Activated CD4-positive, alpha-beta T cell treated with anti-CD3 and anti-CD28 coated beads, Interleukin-10, Interleukin-2, amounts not matched to agents 100 ng/mL and 50 ng/mL, durations not matched to agents 16 hours and 8 hours (primary cell): ENCODE results near the gene FAM53C.
A peak's percentile ranks its signal among the peaks of the same experiment; 100 is the strongest.
"Not testable (repeated sequence)": the region's sequence is repeated elsewhere in the genome, so short reads cannot be mapped to it uniquely, and the experiment has no call there.

Experiments
- DNase-seq: peaks from one replicate; pipeline ENCODE4 v3.0.0-alpha.2; 2020

Gene FAM53C

DNA sequence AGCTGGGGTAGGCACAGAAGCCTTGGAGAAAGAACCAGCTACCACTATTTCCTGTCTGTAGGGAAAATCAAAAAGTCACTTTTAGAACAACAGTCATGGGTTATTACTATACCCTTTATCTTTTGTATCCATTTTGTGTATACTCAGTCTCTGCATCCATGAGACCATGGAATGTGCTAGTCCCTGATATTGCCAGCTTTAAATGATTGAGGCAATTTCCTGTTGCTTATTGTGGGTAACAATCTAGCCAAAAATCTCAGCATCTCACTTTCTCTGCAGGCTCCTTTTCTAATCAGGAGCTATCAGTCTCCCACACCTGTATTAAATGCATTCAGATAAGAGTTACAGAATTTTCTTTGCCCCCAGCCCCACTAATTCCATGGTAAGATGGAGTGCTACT, 13.5 kb downstream of the FAM53C start:
- DNase-seq = no peak

DNA sequence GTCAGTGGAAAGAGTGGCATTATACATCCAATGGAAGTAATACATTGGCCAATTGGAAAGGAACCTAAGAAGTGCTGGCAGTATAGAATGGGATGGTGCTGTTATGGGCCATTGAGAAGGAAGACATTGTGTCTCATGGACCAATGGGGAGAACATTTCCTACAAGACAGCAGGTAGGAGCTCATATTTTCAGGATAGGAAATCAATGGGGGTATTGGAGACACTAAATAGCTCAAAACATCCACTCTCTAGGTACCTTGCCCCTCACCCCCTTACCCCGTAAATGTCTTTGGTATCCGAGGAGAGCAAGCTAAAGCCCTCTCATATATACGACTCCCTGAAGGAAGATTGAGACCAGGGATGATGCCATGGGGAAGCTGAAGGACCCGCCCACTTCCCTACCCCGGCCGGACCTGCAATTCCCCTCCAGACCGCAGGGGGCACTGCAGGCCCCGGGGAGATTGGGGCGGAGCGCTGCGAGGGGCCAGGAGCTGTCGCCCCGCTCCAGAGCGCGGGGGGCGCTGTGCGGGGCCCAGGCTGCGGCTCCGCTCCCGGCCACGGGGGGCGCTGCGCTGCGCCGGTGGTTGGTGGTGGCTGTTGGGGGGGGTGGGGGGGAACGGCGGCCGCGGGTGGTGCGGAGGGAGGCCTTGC, 14.1 kb downstream of the FAM53C start, which contains the start of gene KDM3B:
Gene KDM3B (plus strand): TSS at position 615 of the 651 bp plus-strand sequence. CDS start 111 bp downstream, outside the sequence.
- peak; percentile 95 for DNase-seq

GRCh38 chr5:138352722-138353559, 14.9 kb downstream of the FAM53C start:
- peak; percentile 75 for DNase-seq

GRCh38 chr5:138353560-138354080, 15.6 kb downstream of the FAM53C start:
- DNase-seq = peak; percentile 53

DNA sequence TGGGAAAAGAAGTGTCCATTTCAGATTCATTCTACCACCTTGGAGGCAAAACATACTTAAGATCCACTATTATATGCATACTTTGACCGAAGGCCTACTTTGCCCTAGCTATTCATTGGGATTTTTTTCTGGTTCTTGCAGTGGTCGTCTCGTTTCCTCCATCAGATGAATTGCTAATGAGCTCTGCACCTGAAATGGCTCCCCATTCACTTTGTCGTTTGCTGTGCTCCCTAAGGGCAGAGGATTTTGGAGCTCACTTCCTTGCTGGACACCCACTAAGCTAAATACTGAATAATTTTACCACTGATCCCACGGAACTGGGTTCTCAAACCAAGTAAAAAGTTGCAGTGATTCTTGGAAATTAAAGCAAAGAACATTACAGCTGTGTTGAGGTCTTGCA, 16.3 kb downstream of the FAM53C start:
- no peak for DNase-seq

GRCh38 chr5:138354926-138355378, 16.9 kb downstream of the FAM53C start:
- peak; percentile 87 for DNase-seq

- no peak for DNase-seq
Observed at GRCh38 chr5:138359621-138360020, 21.6 kb downstream of the FAM53C start.

GRCh38 chr5:138360941-138361452, 22.9 kb downstream of the FAM53C start:
- no peak for DNase-seq

DNA sequence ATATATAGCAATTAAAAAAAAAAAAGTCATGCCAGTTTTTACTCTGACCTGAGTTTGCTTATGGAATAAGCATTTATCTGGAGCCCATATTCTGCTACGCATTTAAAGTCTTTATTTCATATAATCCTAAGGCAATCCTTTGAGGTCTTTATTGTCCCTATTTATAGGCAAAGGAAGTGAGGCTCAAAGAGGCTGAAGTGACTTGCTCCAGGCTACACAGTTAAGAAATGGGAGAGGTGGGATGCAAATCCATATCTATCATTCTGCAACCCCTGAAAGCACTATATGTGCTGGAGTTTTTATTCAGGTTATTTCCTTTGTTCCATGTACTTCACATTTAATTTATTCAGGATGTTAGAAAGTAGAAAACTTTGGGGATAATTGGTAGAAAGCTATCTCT, 26.5 kb downstream of the FAM53C start:
- no peak for DNase-seq

- DNase-seq = no peak
Observed at GRCh38 chr5:138366632-138367382, 28.7 kb downstream of the FAM53C start.

DNA sequence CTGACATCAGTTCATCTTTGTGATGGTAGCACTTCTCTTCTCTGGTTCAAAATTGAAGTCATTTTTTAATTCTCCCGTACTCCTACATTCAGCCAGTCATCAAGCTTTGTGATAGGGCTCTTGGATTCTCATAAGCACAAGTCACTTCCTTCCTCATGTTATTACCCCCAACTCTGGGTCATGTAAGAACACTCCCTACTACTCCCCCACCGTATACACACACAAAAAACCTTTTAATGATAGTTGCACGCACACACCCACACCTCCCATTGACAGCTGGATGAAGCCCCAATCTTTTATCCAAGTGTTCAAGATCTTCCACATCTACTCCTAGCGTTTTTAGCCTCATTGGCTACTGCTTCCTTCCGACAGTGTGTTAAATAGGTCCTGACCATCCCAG, 31.2 kb downstream of the FAM53C start:
- no peak for DNase-seq

DNA sequence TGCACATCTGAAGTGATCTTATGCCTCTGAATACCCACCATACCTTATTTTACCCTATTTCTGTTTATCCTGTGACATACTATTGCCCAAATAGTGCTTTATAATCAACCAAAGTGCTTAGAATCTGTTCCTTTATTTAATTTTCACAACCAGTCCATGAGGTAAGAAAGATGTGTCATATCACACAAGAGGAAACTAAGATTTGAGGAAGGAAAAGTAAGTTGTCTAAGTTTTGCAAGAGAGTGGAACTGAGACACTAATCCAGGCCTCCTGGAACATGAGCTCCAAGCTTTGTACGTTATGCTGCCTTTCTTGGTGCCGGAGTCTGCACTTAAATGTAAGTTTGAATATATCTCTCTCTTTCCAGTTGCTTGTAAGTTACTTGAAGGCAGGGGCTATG, 31.6 kb downstream of the FAM53C start:
- DNase-seq = no peak

GRCh38 chr5:138370537-138370936, 32.5 kb downstream of the FAM53C start:
- no peak for DNase-seq

DNA sequence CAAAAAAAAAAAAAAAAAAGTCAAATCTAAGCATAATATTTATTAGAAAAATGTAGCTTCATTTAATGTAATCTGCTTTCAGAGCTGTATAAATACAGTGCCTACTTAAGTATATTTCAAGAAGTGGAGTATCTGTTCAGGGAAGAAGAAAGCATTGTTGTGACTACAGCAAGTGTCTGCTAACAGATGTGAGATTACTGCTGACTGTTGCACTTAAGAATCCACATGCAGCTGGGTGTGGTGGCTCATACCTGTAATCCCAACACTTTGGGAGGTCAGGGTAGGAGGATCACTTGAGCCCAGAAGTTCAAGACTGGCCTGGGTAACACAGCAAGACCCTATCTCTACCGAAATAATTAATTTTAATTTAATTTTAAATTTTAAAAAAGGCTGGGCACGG, 33.4 kb downstream of the FAM53C start:
- no peak for DNase-seq

DNA sequence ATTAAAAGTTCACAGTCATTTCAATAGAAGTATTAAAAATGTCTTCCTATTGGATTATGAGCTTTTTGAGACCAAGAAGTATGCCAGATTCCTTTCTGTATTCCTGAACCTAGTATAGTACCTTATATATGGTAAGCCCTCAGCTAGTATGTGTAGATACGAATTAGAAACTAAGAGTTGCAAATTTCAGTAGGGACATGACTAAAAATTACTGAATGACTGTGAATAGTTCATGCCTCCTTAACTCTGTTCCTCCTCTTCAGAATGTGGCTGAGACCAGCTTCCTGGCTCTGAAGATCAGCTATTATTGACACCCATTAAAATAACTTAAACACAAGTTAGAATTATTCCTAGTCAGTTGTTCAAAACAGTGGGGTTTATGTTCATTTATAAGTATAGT, 34.2 kb downstream of the FAM53C start:
- no peak for DNase-seq

- no peak for DNase-seq
Observed at GRCh38 chr5:138372653-138373052, 34.6 kb downstream of the FAM53C start.

GRCh38 chr5:138382347-138382746, 44.3 kb downstream of the FAM53C start:
- no peak for DNase-seq

DNA sequence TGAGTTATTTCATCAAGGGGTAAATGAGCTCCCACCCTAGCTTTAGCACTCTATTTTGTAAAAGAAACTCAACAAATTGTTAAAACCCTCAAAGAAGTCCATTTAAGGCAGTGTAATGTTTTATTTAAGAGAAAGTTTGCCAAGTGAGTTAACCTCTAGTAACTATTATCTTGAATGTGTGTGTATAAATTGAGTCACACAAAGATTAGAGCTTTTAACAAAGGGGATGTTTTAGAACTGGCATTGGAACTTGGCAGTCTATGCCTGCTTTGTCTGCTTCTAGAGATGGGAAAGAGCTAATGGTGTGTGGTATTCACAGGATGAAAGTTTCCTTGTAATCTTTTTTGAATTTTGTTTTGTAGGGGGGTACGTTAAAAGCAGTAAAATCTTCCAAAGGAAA, 47.6 kb downstream of the FAM53C start:
- no peak for DNase-seq

- no peak for DNase-seq
Observed at GRCh38 chr5:138386290-138386689, 48.2 kb downstream of the FAM53C start.

DNA sequence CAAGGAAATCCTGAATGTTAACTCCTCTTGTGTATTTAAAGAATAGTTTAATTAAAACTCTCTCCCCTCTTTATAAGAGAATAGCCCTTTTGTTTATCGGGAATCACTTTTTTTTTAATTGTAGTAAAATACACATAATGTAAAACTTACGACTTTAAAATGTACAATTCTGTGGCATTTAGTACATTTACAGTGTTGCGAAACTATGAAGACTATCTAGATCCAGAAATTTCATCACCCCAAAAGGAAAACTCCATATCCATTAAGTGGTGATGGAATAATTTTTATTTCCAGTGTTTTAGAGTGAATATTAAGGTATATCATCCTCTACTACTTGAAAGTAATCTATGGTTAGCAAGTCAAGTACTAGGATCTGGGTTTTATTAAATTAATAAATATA, 51.3 kb downstream of the FAM53C start:
- no peak for DNase-seq

DNA sequence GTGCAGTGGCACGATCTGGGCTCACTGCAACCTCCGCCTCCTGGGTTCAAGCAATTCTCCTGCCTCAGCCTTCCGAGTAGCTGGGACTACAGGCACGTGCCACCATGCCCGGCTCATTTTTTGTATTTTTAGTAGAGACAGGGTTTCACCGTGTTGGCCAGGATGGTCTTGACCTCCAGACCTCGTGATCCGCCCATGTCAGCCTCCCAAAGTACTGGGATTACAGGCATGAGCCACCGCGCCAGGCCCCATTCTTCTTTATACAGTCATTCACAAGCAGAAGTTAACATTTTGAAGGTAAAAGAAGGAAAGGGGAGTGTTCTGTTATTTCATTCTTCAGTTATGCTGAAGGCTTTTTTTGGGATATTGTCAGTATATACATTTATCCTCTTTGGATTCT, 51.8 kb downstream of the FAM53C start:
- DNase-seq = not testable (repeated sequence)

DNA sequence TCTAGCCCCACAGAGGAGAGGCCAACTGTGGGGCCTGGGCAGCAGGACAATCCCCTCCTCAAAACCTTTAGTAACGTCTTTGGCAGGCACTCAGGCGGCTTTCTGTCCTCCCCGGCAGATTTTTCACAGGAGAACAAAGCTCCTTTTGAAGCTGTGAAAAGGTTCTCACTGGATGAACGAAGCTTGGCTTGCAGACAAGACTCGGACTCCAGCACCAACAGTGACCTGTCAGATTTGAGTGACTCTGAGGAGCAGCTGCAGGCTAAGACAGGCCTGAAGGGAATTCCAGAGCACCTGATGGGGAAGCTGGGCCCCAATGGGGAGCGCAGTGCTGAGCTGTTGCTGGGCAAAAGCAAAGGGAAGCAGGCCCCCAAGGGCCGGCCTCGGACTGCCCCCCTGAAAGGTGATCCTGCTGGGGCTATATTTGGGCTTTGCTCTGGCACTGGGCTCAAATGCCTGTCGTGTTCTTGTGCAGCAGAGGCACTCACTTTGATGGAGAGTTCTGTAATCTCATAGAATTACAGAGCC, 53.9 kb downstream of the FAM53C start:
- no peak for DNase-seq
